HEK293 (cell line): ENCODE data around the gene TBX1.

Source experiments
- CTCF ChIA-PET: fragments of 350-600 bp; formaldehyde crosslinking; extraction: SDS; loops from one replicate; lab custom pipeline; 2021; ENCODE audit warnings: antibody characterized with exemption; lab: Yijun Ruan, JAX
- POLR2A ChIA-PET: fragments of 300-600 bp; formaldehyde crosslinking; extraction: SDS; loops from one replicate; lab custom pipeline; 2020; ENCODE audit warnings: antibody characterized with exemption, inconsistent platforms; lab: Yijun Ruan, JAX
- H3K27ac ChIP-seq: fragments of 200-500 bp; sonication (Bioruptor generic); 2 replicates; pipeline ENCODE4 v1.5.1; 2014; ENCODE audit warnings: low read depth, low read length, control low read depth, inconsistent platforms; ENCODE audit errors: extremely low read depth
- H3K36me3 ChIP-seq, 2 experiments: fragments of 200-500 bp in 1 of 2; sonication (Bioruptor generic) in 1 of 2; 1 replicate in 1 of 2; 2 replicates in 1 of 2; pipeline ENCODE4 v1.5.1; 2014 to 2017; ENCODE audit warnings: inconsistent platforms in 2 of 2, low read length in 2 of 2; ENCODE audit not compliant: control insufficient read depth in 2 of 2, insufficient read depth in 1 of 2
- H3K4me1 ChIP-seq: fragments of 200-500 bp; sonication (Bioruptor generic); 2 replicates; pipeline ENCODE4 v1.5.1; 2014; ENCODE audit warnings: mild to moderate bottlenecking, low read length, inconsistent platforms; ENCODE audit not compliant: control insufficient read depth, insufficient read depth
- H3K4me3 ChIP-seq: 2 replicates; pipeline ENCODE4 v1.5.1; 2011; ENCODE audit warnings: low read depth, mild to moderate bottlenecking, control low read depth, low read length, moderate library complexity
- H3K9me3 ChIP-seq: fragments of 200-500 bp; sonication (Bioruptor generic); 2 replicates; pipeline ENCODE4 v1.5.1; 2014; ENCODE audit warnings: low read depth, low read length, inconsistent platforms; ENCODE audit not compliant: control insufficient read depth, insufficient read depth
- GLIS1 ChIP-seq: fragments of 450-650 bp; formaldehyde crosslinking; IDR thresholded peaks from 2 replicates; pipeline ENCODE4 v1.5.1; 2016; ENCODE audit warnings: missing biosample characterization, missing genetic modification characterization
- SCRT1 ChIP-seq: fragments of 450-650 bp; formaldehyde crosslinking; IDR thresholded peaks from 2 replicates; pipeline ENCODE4 v1.5.1; 2016; ENCODE audit warnings: missing biosample characterization, missing genetic modification characterization, borderline replicate concordance
- TCF7L2 ChIP-seq: IDR thresholded peaks from 2 replicates; pipeline ENCODE4 v1.6.1; 2011; ENCODE audit warnings: low read depth, mild to moderate bottlenecking, inconsistent platforms, low read length, moderate library complexity, borderline replicate concordance
- ZBTB17 ChIP-seq: fragments of 450-650 bp; formaldehyde crosslinking; IDR thresholded peaks from 2 replicates; pipeline ENCODE4 v1.5.1; 2016; ENCODE audit warnings: missing biosample characterization, missing genetic modification characterization
- ZBTB49 ChIP-seq: fragments of 450-650 bp; formaldehyde crosslinking; IDR thresholded peaks from 2 replicates; pipeline ENCODE4 v1.5.1; 2016; ENCODE audit warnings: missing biosample characterization, missing genetic modification characterization, low read depth
- ZFP69B ChIP-seq: fragments of 450-650 bp; formaldehyde crosslinking; IDR thresholded peaks from 2 replicates; pipeline ENCODE4 v1.5.1; 2016; ENCODE audit warnings: missing biosample characterization, missing genetic modification characterization
- ZNF112 ChIP-seq: fragments of 450-650 bp; formaldehyde crosslinking; IDR thresholded peaks from 2 replicates; pipeline ENCODE4 v1.5.0; 2017; ENCODE audit warnings: missing biosample characterization, missing genetic modification characterization
- ZNF140 ChIP-seq: fragments of 450-650 bp; formaldehyde crosslinking; IDR thresholded peaks from 2 replicates; pipeline ENCODE4 v1.5.1; 2016; ENCODE audit warnings: missing biosample characterization, missing genetic modification characterization
- ZNF174 ChIP-seq: fragments of 450-650 bp; formaldehyde crosslinking; IDR thresholded peaks from 2 replicates; pipeline ENCODE4 v1.5.0; 2017; ENCODE audit warnings: missing biosample characterization, mild to moderate bottlenecking, missing genetic modification characterization
- ZNF223 ChIP-seq: fragments of 450-650 bp; formaldehyde crosslinking; IDR thresholded peaks from 2 replicates; pipeline ENCODE4 v1.5.1; 2016; ENCODE audit warnings: missing biosample characterization, missing genetic modification characterization
- ZNF423 ChIP-seq: fragments of 450-650 bp; formaldehyde crosslinking; IDR thresholded peaks from 2 replicates; pipeline ENCODE4 v1.5.1; 2016; ENCODE audit warnings: missing biosample characterization, missing genetic modification characterization
- ZNF561 ChIP-seq: fragments of 450-650 bp; IDR thresholded peaks from 2 replicates; pipeline ENCODE4 v1.5.1; 2018; ENCODE audit warnings: missing biosample characterization, missing genetic modification characterization, borderline replicate concordance
- ZNF639 ChIP-seq: fragments of 450-650 bp; formaldehyde crosslinking; IDR thresholded peaks from 2 replicates; pipeline ENCODE4 v1.5.1; 2016; ENCODE audit warnings: missing biosample characterization, missing genetic modification characterization
- ZNF677 ChIP-seq: fragments of 450-650 bp; IDR thresholded peaks from 2 replicates; pipeline ENCODE4 v1.5.0; 2018; ENCODE audit warnings: missing biosample characterization, mild to moderate bottlenecking, missing genetic modification characterization, moderate library complexity
- ZNF768 ChIP-seq: fragments of 450-650 bp; formaldehyde crosslinking; IDR thresholded peaks from 2 replicates; pipeline ENCODE4 v1.5.1; 2018; ENCODE audit warnings: missing biosample characterization, mild to moderate bottlenecking, missing genetic modification characterization
- ZXDB ChIP-seq: fragments of 450-650 bp; formaldehyde crosslinking; IDR thresholded peaks from 2 replicates; pipeline ENCODE4 v1.5.1; 2016; ENCODE audit warnings: missing biosample characterization, missing genetic modification characterization
- TF ChIP-seq, protein P1 (sequence below): fragments of 450-650 bp; formaldehyde crosslinking; IDR thresholded peaks from 2 replicates; pipeline ENCODE4 v1.5.1; 2016; ENCODE audit warnings: missing biosample characterization, missing genetic modification characterization
- TF ChIP-seq, protein P2 (sequence below): fragments of 450-650 bp; formaldehyde crosslinking; IDR thresholded peaks from 2 replicates; pipeline ENCODE4 v1.5.1; 2016; ENCODE audit warnings: missing biosample characterization, missing genetic modification characterization

The TBX1 gene

DNA sequence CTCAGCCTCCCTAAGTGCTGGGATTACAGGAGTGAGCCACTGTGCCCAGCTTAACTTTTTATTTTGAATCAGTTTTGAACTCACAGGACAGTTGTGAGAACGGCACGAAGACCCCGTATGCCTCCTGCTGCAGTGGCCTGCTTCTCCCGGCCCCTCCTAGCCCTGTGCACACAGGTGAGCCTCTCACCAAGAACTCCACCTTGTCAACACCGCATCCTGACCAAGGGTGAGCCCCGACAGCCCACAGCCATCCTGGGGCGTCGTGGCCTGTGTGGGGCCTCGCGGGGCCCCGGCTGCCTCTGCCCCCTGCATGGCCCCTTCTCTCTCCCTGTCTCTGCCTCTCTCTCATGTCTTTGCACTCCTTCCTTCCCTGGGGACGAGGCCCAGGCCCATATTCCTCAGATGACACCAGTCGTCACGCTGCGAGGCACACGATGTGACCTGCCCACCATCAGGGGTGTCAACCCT lies 55.3 kb downstream of the TBX1 start:
- POLR2A ChIA-PET, result no interaction called here
- peaks cover 0 to 26% of the 10 kb centered on the region in 2 experiments; a peak in 1 of 3 replicates for H3K36me3 ChIP-seq
- no peak overlapping the region for H3K4me3 ChIP-seq
- no peaks in the 10 kb centered on the region for H3K4me1 ChIP-seq
- no peak for TF ChIP-seq ZXDB (tag by site-specific recombination)
- TF ChIP-seq ZFP69B, result no peak
- no peak for TF ChIP-seq ZBTB17 (tag by site-specific recombination)
- no peak for TF ChIP-seq SCRT1 (tag by site-specific recombination)
- TF ChIP-seq, protein P1, sequence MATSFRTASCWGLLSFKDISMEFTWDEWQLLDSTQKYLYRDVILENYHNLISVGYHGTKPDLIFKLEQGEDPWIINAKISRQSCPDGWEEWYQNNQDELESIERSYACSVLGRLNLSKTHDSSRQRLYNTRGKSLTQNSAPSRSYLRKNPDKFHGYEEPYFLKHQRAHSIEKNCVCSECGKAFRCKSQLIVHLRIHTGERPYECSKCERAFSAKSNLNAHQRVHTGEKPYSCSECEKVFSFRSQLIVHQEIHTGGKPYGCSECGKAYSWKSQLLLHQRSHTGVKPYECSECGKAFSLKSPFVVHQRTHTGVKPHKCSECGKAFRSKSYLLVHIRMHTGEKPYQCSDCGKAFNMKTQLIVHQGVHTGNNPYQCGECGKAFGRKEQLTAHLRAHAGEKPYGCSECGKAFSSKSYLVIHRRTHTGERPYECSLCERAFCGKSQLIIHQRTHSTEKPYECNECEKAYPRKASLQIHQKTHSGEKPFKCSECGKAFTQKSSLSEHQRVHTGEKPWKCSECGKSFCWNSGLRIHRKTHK, result no peak
- TF ChIP-seq, protein P2, sequence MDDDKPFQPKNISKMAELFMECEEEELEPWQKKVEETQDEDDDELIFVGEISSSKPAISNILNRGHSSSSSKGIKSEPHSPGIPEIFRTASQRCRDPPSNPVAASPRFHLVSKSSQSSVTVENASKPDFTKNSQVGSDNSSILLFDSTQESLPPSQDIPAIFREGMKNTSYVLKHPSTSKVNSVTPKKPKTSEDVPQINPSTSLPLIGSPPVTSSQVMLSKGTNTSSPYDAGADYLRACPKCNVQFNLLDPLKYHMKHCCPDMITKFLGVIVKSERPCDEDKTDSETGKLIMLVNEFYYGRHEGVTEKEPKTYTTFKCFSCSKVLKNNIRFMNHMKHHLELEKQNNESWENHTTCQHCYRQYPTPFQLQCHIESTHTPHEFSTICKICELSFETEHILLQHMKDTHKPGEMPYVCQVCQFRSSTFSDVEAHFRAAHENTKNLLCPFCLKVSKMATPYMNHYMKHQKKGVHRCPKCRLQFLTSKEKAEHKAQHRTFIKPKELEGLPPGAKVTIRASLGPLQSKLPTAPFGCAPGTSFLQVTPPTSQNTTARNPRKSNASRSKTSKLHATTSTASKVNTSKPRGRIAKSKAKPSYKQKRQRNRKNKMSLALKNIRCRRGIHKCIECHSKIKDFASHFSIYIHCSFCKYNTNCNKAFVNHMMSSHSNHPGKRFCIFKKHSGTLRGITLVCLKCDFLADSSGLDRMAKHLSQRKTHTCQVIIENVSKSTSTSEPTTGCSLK (tag by site-specific recombination), result no peak
- no peak for TF ChIP-seq ZNF423 (tag by site-specific recombination)
- TF ChIP-seq ZNF223 (tag by site-specific recombination), result no peak
- TF ChIP-seq GLIS1 (tag by site-specific recombination), result no peak
- no peak for TF ChIP-seq ZNF561 (tag by site-specific recombination)
- TF ChIP-seq ZBTB49 (tag by site-specific recombination), result no peak
- no peak for TF ChIP-seq ZNF140 (tag by site-specific recombination)
- no peak for TF ChIP-seq ZNF768 (tag by site-specific recombination)
- TF ChIP-seq TCF7L2, result no peak
- TF ChIP-seq ZNF639, result no peak
- TF ChIP-seq ZNF677 (tag by site-specific recombination), result no peak
- no peak for TF ChIP-seq ZNF174 (tag by site-specific recombination)
- no peak for TF ChIP-seq ZNF112 (tag by site-specific recombination)
- no peaks in the 10 kb centered on the region for H3K9me3 ChIP-seq
- CTCF ChIA-PET, result interaction anchor here (0.7 to 1.2 kb wide), 2 partner anchors 85 to 132 kb away, joined by 3 to 5 read pairs; no protein-coding TSS in a partner anchor
- H3K27ac ChIP-seq, result no peak overlapping the region
